T follicular helper cell (primary cell): ENCODE results near the gene TEX11.

Experiments
- DNase-seq: peaks from one replicate; pipeline ENCODE4 v3.0.0-alpha.2; 2020; ENCODE audit warnings: low read depth

TEX11 gene

GRCh38 chrX:70497026-70497425, 411.5 kb downstream of the TEX11 start:
- DNase-seq: no peak

DNA sequence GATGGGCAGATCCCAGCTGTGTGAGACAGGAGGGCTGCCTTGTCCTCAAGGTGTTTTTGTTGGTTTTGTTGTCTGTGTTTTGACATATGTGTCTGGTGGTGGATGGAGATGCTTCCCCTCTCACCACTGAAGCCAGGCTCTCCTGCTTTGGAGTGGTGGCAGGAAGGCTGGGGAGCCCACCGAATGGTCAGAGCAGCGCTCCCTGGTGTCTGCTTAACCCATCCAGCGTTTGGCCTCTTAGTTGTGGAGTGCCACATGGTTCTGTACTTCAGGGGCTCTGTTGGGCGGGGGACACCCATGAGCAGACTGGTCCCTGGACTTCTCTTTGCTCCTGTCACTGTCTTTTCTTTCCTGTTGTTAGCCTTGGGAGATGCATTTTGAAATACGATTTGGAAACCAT, 412.0 kb downstream of the TEX11 start:
- DNase-seq: no peak

DNA sequence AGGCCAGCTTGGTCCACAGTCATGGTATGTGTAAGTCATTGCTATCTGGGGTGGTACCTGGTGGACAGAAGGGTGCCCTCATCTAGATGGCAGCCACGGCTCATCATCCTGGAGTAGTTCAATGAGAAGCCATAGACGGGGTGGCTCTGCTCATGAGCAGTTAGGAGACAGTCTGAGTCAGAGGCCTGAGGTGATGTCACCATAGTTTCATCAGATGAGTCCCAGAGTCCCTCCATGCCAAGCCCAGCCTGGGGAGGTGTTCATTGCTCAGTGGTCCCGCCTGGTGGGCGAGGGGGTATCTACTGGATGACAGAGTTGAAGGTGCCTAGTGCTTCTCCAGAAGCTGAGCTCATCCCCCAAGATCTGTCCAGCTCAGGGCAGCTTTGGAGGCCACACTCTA, 414.1 kb downstream of the TEX11 start:
- DNase-seq: no peak

DNA sequence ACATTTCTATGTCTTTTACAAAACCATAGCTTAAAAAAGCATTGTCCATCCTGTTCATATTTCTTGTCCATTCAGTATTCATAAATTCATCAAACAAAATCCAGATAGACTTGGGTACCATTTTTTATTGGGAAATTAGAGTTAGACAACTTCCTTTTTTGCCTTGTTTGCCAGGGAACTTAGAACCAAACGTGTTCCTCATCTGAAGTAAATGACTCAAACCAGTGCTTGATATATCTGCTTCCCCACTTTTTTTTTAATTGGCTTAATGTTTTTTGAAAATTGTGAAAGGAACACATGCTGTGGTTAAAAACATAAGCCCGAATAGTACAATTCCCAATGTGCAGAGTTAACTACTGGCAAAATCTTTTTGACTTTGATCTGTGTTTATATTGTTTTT, 419.7 kb downstream of the TEX11 start:
- no peak for DNase-seq

- DNase-seq: no peak
Observed at GRCh38 chrX:70485466-70485865, 423.0 kb downstream of the TEX11 start.

- DNase-seq: no peak
Observed at GRCh38 chrX:70482300-70482699, 426.2 kb downstream of the TEX11 start.

DNA sequence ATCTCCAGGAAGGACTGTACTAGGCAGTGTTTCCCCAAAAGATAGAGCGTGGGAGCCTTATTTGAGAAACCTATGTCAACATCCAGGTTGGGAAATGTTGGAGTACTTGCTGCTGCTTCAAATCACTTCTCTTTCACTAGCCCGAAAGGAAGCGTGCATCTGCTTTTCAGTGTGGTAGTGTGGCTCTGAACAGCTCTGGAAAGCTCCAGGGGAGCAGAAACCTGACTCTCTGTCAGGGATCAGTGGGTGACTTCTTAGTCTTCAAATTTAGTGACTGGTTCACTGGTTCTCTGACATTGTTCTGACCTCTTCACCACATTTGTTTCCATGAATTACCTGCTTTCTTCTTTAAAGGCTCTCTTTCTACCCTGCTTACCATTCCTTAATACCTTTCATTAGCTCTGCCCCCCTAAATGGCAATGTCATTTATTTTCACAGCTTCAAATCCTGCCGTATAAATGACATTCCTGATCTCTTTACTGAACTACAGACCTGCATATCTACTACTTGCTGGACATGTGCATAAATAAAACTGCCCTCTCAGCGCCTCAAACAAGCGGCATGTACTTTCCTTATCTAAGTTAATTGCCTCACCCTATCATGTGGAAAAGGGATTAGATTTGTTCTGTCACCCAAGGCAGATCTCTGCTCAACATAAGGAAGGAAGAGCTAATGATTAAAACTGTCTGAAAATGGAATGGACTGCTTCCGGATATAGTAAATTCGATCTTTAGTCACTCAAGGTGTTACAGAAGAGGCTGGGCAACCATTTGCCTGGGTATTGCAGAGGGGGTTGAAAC, 426.8 kb downstream of the TEX11 start:
- no peak for DNase-seq

DNA sequence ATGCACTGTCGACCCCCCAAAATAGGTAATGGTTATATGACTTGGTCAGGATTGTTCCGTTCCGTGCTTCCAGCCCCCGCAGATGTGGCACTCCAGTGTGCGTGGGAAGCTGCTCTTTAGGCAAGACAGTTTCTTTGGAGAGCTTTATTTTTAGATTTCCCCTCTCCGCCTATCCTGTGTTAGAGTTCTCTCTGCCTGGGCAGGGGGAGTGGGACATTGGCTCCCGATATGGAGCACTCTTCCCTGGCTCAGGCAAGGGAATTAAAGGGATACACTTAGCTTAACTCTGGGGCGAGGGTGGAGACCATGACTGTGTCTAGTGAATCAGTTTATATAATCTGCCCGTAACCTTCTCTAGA, 427.9 kb downstream of the TEX11 start:
- DNase-seq: no peak

DNA sequence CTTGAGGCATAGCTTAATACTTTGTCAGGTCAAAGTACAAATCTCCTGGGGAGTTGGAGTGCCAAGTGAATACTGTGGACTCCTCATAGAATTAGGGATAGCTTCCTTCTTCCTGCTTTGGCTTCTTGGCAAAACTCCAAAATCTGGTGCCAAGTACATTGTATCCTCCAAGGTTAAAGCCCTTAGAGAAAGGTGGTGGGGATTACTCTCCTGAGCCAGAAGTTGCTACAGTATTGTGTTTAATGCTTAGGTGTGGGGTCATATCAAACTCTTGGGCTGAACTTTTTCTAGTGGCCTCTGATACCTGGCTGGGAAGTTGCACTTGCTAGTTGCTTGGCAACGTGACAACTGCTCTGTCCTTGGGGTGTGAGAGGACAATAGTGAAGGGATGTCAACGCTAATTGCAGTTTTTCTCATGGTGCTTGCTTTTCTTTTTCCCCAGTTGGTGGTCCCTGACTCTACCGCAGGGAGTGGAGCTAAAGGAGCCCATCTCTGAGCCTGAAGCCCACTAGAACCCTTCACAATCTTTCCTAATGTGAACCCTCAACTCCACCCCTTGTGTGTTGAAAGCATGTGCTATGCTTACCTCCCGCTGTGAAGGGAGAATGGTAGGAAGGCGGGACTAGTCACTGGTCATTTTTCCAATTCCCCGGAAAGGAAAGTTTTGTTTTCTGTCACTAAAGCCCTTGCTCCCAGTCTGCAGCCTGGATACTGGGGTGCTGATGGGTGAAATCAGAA, 428.4 kb downstream of the TEX11 start:
- DNase-seq: no peak

GRCh38 chrX:70479247-70479921, 429.1 kb downstream of the TEX11 start:
- DNase-seq: no peak
